MM.1S (cell line): ENCODE measurements around the gene TIAM1.

ENCODE experiments used
- DNase-seq: peaks from one replicate; pipeline ENCODE4 v3.0.0-alpha.2; 2015
- H2AFZ ChIP-seq: fragments of 300-600 bp; sonication (generic); 2 replicates; pipeline ENCODE4 v1.6.0; 2016; ENCODE audit warnings: antibody characterized with exemption, low read length
- H3F3A ChIP-seq: fragments of 300-600 bp; sonication (generic); 2 replicates; pipeline ENCODE4 v1.6.1; 2016; ENCODE audit warnings: mild to moderate bottlenecking, antibody characterized with exemption, low read length, moderate library complexity, mixed read lengths; ENCODE audit not compliant: insufficient read depth
- H3K27ac ChIP-seq: fragments of 300-600 bp; sonication (generic); 2 replicates; pipeline ENCODE4 v1.5.1; 2016; ENCODE audit warnings: mild to moderate bottlenecking, low read length
- H3K27me3 ChIP-seq: fragments of 300-600 bp; sonication (generic); replicated peaks from 2 replicates; pipeline ENCODE4 v1.6.0; 2016; ENCODE audit warnings: low read length; ENCODE audit not compliant: insufficient read depth
- H3K36me3 ChIP-seq: fragments of 300-600 bp; sonication (generic); replicated peaks from 2 replicates; pipeline ENCODE4 v1.6.1; 2016; ENCODE audit warnings: mild to moderate bottlenecking, low read length, mixed read lengths; ENCODE audit not compliant: insufficient read depth
- H3K4me1 ChIP-seq: fragments of 300-600 bp; sonication (generic); 2 replicates; pipeline ENCODE4 v1.6.1; 2016; ENCODE audit warnings: low read length, mixed read lengths
- H3K4me2 ChIP-seq: fragments of 300-600 bp; sonication (generic); 2 replicates; pipeline ENCODE4 v1.6.0; 2016; ENCODE audit warnings: low read depth, low read length
- H3K4me3 ChIP-seq: fragments of 300-600 bp; sonication (generic); 2 replicates; pipeline ENCODE4 v1.5.1; 2016; ENCODE audit warnings: low read length, mixed read lengths
- H3K79me2 ChIP-seq: fragments of 300-600 bp; sonication (generic); 2 replicates; pipeline ENCODE4 v1.6.1; 2016; ENCODE audit warnings: mixed run types, low read length, mixed read lengths
- H3K9ac ChIP-seq: fragments of 300-600 bp; sonication (generic); 2 replicates; pipeline ENCODE4 v1.6.1; 2016; ENCODE audit warnings: low read length, mixed read lengths
- H3K9me2 ChIP-seq: fragments of 300-600 bp; sonication (generic); replicated peaks from 2 replicates; pipeline ENCODE4 v1.6.1; 2016; ENCODE audit warnings: mild to moderate bottlenecking, low read length, mixed read lengths; ENCODE audit not compliant: insufficient read depth
- H3K9me3 ChIP-seq: fragments of 300-600 bp; sonication (generic); replicated peaks from 2 replicates; pipeline ENCODE4 v1.6.1; 2016; ENCODE audit warnings: mild to moderate bottlenecking, low read length, mixed read lengths; ENCODE audit not compliant: insufficient read depth
- H4K20me1 ChIP-seq: fragments of 300-600 bp; sonication (generic); 2 replicates; pipeline ENCODE4 v1.6.1; 2016; ENCODE audit warnings: mild to moderate bottlenecking, low read length, moderate library complexity, mixed read lengths; ENCODE audit not compliant: insufficient read depth
- CTCF ChIP-seq: fragments of 300-600 bp; sonication (generic); IDR thresholded peaks from 2 replicates; pipeline ENCODE4 v1.5.1; 2016; ENCODE audit warnings: antibody characterized with exemption, low read length, mixed read lengths
- EZH2 ChIP-seq: fragments of 300-600 bp; sonication (generic); optimal IDR thresholded peaks from 2 replicates; pipeline ENCODE3; 2017; ENCODE audit warnings: low read depth, mild to moderate bottlenecking, antibody characterized with exemption, low read length, mixed read lengths
- EZH2phosphoT487 ChIP-seq: fragments of 300-600 bp; sonication (generic); IDR thresholded peaks from 2 replicates; pipeline ENCODE4 v1.6.1; 2018; ENCODE audit warnings: antibody characterized with exemption, low read length

TIAM1 gene

DNA sequence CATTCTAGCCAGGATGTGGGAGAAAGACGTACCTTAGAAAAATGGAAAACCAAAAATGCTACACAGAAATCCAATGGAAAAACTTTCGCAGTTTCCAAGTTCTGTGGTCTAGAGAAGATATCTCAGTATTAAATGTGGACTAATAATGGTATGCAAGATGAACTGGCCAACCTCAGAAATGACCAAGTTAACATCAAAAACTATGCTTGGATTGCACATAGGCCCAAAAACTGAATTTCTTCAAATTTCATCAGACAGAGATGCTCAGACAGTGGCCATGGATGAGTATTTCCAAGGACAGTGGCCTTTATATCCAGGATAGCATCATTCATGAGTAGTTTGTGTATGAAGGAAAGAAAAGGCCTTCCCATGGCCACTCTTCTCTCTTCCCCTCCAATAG, 132.2 kb downstream of the TIAM1 start:
- no peaks in the 10 kb centered on the region for H3K36me3 ChIP-seq
- H2AFZ ChIP-seq = no peak overlapping the region
- H3F3A ChIP-seq = no peaks in the 10 kb centered on the region
- H3K4me2 ChIP-seq = no peak overlapping the region
- no peaks in the 10 kb centered on the region for H3K27me3 ChIP-seq
- H3K9ac ChIP-seq = no peak overlapping the region
- TF ChIP-seq EZH2 (no peak), CTCF (no peak), EZH2phosphoT487 (no peak)
- no peaks in the 10 kb centered on the region for H3K9me3 ChIP-seq
- H3K4me1 ChIP-seq = no peaks in the 10 kb centered on the region
- no peak for DNase-seq
- no peaks in the 10 kb centered on the region for H3K9me2 ChIP-seq
- no peaks in the 10 kb centered on the region for H4K20me1 ChIP-seq
- no peaks in the 10 kb centered on the region for H3K79me2 ChIP-seq
- H3K27ac ChIP-seq = no peak overlapping the region
- H3K4me3 ChIP-seq = no peak overlapping the region

DNA sequence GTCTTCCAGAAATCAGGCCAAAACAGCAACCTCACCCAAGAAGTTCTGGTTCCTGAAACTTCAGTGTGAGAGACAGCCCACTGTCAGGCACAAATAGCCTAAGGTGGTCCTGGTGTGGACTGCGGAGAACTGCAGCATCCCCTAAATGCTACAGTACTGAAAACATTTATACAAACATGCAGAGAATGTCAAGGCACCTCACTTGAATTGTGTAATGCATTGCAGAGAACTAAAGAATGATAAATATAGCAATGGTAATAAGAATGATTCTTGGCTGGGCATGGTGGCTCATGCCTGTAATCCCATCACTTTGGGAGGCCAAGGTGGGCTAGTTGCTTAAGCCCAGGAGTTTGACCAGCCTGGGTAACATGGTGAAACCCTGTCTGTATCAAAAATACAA, 138.6 kb downstream of the TIAM1 start:
- Histone ChIP-seq H3K9me3 (no peaks in the 10 kb centered on the region), H3K36me3 (no peaks in the 10 kb centered on the region), H3K9me2 (no peaks in the 10 kb centered on the region), H3K4me2 (no peak overlapping the region), H3K9ac (no peak overlapping the region), H3F3A (no peaks in the 10 kb centered on the region), H2AFZ (no peak overlapping the region), H4K20me1 (no peaks in the 10 kb centered on the region), H3K79me2 (no peaks in the 10 kb centered on the region), H3K4me3 (no peak overlapping the region), H3K4me1 (no peaks in the 10 kb centered on the region), H3K27me3 (no peaks in the 10 kb centered on the region), H3K27ac (no peak overlapping the region)
- TF ChIP-seq EZH2 (no peak), EZH2phosphoT487 (no peak), CTCF (no peak)
- no peak for DNase-seq

DNA sequence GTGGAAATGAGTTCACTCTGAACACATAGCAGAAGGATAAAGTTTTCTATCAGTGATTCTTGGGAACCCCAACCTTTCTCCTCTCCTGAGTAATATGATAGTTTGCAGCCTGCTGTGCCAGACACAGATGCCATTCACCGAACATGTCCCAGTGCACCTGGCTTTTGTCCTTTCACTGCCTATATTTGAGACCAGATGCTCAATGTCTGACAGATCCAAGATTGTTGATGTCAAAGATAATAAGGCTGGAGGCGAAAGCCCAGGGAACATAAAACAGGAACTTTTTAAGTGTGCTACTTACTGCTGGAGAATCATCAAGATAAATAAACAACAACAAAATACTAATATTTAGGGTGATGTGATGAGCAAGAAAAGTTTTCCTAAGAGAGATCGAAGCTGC, 139.3 kb downstream of the TIAM1 start:
- TF ChIP-seq CTCF (no peak), EZH2phosphoT487 (no peak), EZH2 (no peak)
- Histone ChIP-seq H2AFZ (no peak overlapping the region), H3K27me3 (no peaks in the 10 kb centered on the region), H3F3A (no peaks in the 10 kb centered on the region), H4K20me1 (no peaks in the 10 kb centered on the region), H3K79me2 (no peaks in the 10 kb centered on the region), H3K27ac (no peak overlapping the region), H3K4me2 (no peak overlapping the region), H3K9me2 (no peaks in the 10 kb centered on the region), H3K4me1 (no peaks in the 10 kb centered on the region), H3K9me3 (no peaks in the 10 kb centered on the region), H3K9ac (no peak overlapping the region), H3K36me3 (no peaks in the 10 kb centered on the region), H3K4me3 (no peak overlapping the region)
- no peak for DNase-seq
